OCI-LY3 (cell line): ENCODE data around the gene WDHD1.

Experiments used
- EZH2phosphoT487 ChIP-seq: fragments of 200-600 bp; shearing (Covaris generic); IDR thresholded peaks from 2 replicates; pipeline ENCODE4 v1.6.1; 2018; ENCODE audit warnings: antibody characterized with exemption, mixed run types, low read depth
- TF ChIP-seq, protein P1 (sequence below): fragments of 200-600, 300-600 bp; sonication (generic); IDR thresholded peaks from 2 replicates; pipeline ENCODE4 v1.5.1; 2014; ENCODE audit warnings: antibody characterized with exemption, low read length, low read depth

DNA sequence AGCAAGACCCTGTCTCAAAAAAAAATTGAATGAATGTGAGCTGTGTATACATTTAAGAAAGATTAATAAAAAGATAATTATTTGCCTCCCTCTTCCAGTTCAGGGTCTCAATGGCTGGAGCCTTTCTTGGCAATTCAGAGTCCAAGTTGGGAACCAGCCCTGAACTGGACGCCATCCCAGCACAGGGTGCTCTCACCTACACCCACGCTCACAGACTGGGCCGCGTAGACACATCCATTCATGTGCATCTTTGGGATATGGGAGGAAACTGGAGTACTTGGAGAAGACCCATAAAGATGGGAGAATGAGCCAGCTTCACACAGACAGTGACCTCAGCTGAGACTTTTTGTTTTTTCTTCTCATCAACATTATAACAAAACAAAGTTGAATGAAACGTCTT, 31.0 kb upstream of the WDHD1 start:
- TF ChIP-seq, protein P1, sequence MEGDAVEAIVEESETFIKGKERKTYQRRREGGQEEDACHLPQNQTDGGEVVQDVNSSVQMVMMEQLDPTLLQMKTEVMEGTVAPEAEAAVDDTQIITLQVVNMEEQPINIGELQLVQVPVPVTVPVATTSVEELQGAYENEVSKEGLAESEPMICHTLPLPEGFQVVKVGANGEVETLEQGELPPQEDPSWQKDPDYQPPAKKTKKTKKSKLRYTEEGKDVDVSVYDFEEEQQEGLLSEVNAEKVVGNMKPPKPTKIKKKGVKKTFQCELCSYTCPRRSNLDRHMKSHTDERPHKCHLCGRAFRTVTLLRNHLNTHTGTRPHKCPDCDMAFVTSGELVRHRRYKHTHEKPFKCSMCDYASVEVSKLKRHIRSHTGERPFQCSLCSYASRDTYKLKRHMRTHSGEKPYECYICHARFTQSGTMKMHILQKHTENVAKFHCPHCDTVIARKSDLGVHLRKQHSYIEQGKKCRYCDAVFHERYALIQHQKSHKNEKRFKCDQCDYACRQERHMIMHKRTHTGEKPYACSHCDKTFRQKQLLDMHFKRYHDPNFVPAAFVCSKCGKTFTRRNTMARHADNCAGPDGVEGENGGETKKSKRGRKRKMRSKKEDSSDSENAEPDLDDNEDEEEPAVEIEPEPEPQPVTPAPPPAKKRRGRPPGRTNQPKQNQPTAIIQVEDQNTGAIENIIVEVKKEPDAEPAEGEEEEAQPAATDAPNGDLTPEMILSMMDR, result no peak
- TF ChIP-seq EZH2phosphoT487, result no peak
